OCI-LY3 (cell line): Measurements from ENCODE around the gene LRP1B.

Experiments
- CTCF ChIP-seq: fragments of 200-600, 300-600 bp; sonication (generic); IDR thresholded peaks from 2 replicates; pipeline ENCODE4 v1.5.1; 2014; ENCODE audit warnings: antibody characterized with exemption, low read length, low read depth
- EZH2phosphoT487 ChIP-seq: fragments of 200-600 bp; shearing (Covaris generic); IDR thresholded peaks from 2 replicates; pipeline ENCODE4 v1.6.1; 2018; ENCODE audit warnings: antibody characterized with exemption, mixed run types, low read depth

- no peak for TF ChIP-seq CTCF
- TF ChIP-seq EZH2phosphoT487, result no peak
Measured at GRCh38 chr2:142048581-142048980, 82.2 kb downstream of the LRP1B start.
